CD4-positive, alpha-beta T cell treated with Interleukin-2 at 100 ng/mL for 4 hours (primary cell): ENCODE measurements around the gene FIGN.

Experiments used
- DNase-seq: peaks from one replicate; pipeline ENCODE4 v3.0.0-alpha.2; 2020; ENCODE audit warnings: low spot score

FIGN gene

GRCh38 chr2:163735685-163736432, at the start of gene FIGN:
Gene FIGN (minus strand): TSS chr2:163736008. CDS start chr2:163734927, 1,081 bp downstream.
- DNase-seq = no peak

- DNase-seq = no peak
Measured at GRCh38 chr2:163785162-163785561, 49.4 kb upstream of the FIGN start.

GRCh38 chr2:163779970-163780597, 44.3 kb upstream of the FIGN start:
- no peak for DNase-seq

- DNase-seq = no peak
Measured at GRCh38 chr2:163778045-163778781, 42.4 kb upstream of the FIGN start.

- no peak for DNase-seq
Measured at GRCh38 chr2:163775304-163775703, 39.5 kb upstream of the FIGN start.

- no peak for DNase-seq
Measured at GRCh38 chr2:163774862-163775261, 39.1 kb upstream of the FIGN start.

GRCh38 chr2:163773276-163773675, 37.5 kb upstream of the FIGN start:
- DNase-seq = no peak

GRCh38 chr2:163771596-163771995, 35.8 kb upstream of the FIGN start:
- no peak for DNase-seq

GRCh38 chr2:163768881-163769695, 33.3 kb upstream of the FIGN start:
- no peak for DNase-seq

GRCh38 chr2:163767097-163767496, 31.3 kb upstream of the FIGN start:
- DNase-seq = no peak

- DNase-seq = no peak
Measured at GRCh38 chr2:163764566-163764965, 28.8 kb upstream of the FIGN start.

- DNase-seq = no peak
Measured at GRCh38 chr2:163759013-163759412, 23.2 kb upstream of the FIGN start.

- no peak for DNase-seq
Measured at GRCh38 chr2:163757814-163758213, 22.0 kb upstream of the FIGN start.

- DNase-seq = no peak
Measured at GRCh38 chr2:163756588-163756987, 20.8 kb upstream of the FIGN start.

- no peak for DNase-seq
Measured at GRCh38 chr2:163755366-163755765, 19.6 kb upstream of the FIGN start.

GRCh38 chr2:163753726-163754125, 17.9 kb upstream of the FIGN start:
- DNase-seq = no peak

GRCh38 chr2:163752267-163752666, 16.5 kb upstream of the FIGN start:
- DNase-seq = no peak

GRCh38 chr2:163751696-163752095, 15.9 kb upstream of the FIGN start:
- DNase-seq = no peak

- DNase-seq = no peak
Measured at GRCh38 chr2:163748420-163748819, 12.6 kb upstream of the FIGN start.

- DNase-seq = no peak
Measured at GRCh38 chr2:163741435-163741834, 5.6 kb upstream of the FIGN start.

- DNase-seq = no peak
Measured at GRCh38 chr2:163737563-163737962, 1.8 kb upstream of the FIGN start.

- DNase-seq = no peak
Measured at GRCh38 chr2:163737190-163737439, 1.3 kb upstream of the FIGN start.
